GM12873 (cell line): ENCODE results near the gene MATCAP1.

Experiments
- CTCF ChIP-seq: IDR thresholded peaks from 2 replicates; pipeline ENCODE4 v1.5.1; 2012; ENCODE audit warnings: low read depth, mild to moderate bottlenecking, moderate library complexity, low read length, control low read depth; ENCODE audit not compliant: insufficient read depth; ENCODE audit errors: missing control alignments

MATCAP1 gene

GRCh38 chr16:67167588-67167987 is 16.2 kb downstream of the MATCAP1 start:
- TF ChIP-seq CTCF: no peak

- TF ChIP-seq CTCF: no peak
Measured at GRCh38 chr16:67166598-67167168, 17.1 kb downstream of the MATCAP1 start.

- TF ChIP-seq CTCF: no peak
Measured at GRCh38 chr16:67166110-67166547, 17.6 kb downstream of the MATCAP1 start.

GRCh38 chr16:67165121-67166078 is 18.4 kb downstream of the MATCAP1 start:
- no peak for TF ChIP-seq CTCF

- no peak for TF ChIP-seq CTCF
Measured at GRCh38 chr16:67164599-67165061, 19.1 kb downstream of the MATCAP1 start, which contains the start of gene HSF4. HSF4 (plus strand) TSS chr16:67164745; CDS start chr16:67164812, 67 bp downstream.

GRCh38 chr16:67163999-67164558 is 19.7 kb downstream of the MATCAP1 start:
- TF ChIP-seq CTCF: no peak
